GM19467 (cell line): ENCODE data around the gene SAC3D1.
"Not testable (repeated sequence)": the region's sequence is repeated elsewhere in the genome, so short reads cannot be mapped to it uniquely, and the experiment has no call there.

Source experiments
- ATAC-seq: cut with Tn5 transposase; IDR thresholded peaks from one replicate; pipeline ENCODE4 v1.9.1; 2021; ENCODE audit warnings: mild to moderate bottlenecking, moderate library complexity; ENCODE audit not compliant: unreplicated experiment

The SAC3D1 gene

GRCh38 chr11:65023502-65023901, 17.5 kb upstream of the SAC3D1 start:
- ATAC-seq, result not testable (repeated sequence)

DNA sequence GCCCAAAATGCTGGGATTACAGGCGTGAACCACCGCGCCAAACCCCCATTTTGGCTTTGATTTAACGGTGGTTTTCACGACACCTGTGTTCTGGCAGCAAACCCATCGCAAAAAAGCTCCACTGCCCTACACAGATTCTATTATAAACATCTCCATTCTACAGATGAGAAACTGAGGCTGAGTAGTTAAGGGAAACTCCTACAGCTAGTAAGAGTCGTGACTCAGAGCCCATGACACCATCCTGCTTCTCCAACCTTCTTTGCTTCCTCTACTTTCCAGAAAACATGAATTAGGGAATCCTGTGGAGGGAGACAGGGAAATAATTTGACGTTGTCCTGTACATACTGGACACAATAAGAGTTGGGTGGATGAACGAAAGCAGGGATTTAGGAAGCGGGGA, 14.2 kb upstream of the SAC3D1 start:
- ATAC-seq, result no peak

DNA sequence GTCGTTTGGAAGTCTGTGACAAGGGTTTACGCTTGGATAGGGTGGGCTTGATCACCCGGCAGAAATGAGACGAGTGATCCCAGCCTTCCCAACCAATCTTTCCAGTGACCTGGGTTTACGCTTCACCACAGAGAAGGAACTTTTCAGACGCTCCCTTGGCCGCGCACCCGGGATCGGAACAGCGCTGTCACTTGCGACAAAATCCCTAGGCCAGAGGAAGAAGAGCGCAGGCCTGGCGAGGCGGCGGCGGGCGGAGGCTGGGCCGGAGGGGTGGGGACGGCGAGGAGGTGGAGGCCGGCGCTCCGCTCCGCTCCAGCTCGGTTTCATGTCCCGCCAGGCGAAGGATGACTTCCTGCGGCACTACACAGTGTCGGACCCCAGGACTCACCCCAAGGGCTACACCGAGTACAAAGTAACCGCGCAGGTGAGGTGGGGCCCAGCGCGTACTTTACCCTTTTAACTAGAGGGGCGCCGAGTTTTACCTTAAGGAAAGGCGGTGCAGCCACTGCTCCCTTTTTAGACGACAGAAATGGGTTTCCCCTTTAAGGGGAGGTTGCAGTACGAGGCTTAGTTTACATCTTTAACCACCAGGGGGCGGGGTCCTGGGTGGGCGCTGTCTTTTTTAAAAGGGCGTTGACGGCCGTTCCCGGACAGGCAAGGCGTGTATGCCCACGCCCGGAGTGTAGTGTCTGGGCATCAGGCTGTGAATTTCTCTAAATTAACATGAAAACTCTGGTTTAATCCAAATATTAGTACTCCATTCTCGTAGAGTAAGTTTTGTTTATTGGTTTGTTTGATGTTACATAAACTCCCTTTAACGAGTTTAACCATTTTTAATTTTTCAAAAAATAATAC, 13.6 kb upstream of the SAC3D1 start, which contains the start of gene SNX15:
Gene SNX15, plus strand, starts transcription at position 227 of the 855 bp plus-strand sequence. Its CDS starts 99 bp downstream, at position 326.
- ATAC-seq, result peak; percentile 86

DNA sequence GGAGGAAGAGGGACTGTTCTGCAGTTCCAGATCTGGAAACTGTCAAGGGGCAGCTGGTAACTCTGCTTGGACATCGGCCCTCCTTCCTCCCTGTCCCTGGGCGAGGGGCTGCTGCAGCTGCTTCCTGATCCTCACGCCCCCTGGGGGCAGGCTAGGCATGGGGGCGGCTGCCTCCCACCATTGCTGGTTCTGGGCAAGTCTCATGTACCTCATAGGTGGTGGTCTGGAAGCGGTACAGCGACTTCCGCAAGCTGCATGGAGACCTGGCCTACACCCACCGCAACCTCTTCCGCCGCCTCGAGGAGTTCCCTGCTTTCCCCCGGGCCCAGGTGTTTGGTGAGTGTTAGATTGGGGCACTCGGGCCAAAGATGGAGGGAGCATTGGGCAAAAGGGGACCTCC, 8.8 kb upstream of the SAC3D1 start:
- ATAC-seq, result no peak

GRCh38 chr11:65034423-65034822, 6.6 kb upstream of the SAC3D1 start:
- ATAC-seq, result no peak

GRCh38 chr11:65035579-65035978, 5.4 kb upstream of the SAC3D1 start:
- no peak for ATAC-seq

- ATAC-seq, result no peak
Measured at GRCh38 chr11:65036931-65037330, 4.1 kb upstream of the SAC3D1 start.

- no peak for ATAC-seq
Measured at GRCh38 chr11:65040520-65040846, 527 bp upstream of the SAC3D1 start.

DNA sequence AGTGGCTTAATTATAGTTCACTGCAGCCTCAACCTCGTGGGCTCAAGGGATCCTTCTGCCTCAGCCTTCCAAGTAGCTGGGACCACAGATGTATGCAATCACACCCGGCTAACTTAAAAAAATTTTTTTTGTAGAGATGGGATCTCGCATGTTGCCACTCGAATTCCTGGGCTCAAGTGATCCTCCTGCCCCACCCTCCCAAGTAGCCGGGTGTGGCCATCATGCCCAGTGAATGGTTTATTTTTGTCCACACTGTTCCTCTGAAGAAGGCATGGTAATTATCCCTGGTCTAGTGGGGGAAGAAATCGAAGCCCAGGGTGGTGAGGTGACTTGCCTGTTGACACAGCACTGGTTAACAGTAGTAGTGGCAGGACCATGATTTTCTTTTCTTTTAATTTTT, 1.9 kb downstream of the SAC3D1 start:
- ATAC-seq, result no peak

GRCh38 chr11:65043881-65044501, 3.0 kb downstream of the SAC3D1 start:
- ATAC-seq, result no peak

- no peak for ATAC-seq
Measured at GRCh38 chr11:65045061-65045460, 4.1 kb downstream of the SAC3D1 start.

DNA sequence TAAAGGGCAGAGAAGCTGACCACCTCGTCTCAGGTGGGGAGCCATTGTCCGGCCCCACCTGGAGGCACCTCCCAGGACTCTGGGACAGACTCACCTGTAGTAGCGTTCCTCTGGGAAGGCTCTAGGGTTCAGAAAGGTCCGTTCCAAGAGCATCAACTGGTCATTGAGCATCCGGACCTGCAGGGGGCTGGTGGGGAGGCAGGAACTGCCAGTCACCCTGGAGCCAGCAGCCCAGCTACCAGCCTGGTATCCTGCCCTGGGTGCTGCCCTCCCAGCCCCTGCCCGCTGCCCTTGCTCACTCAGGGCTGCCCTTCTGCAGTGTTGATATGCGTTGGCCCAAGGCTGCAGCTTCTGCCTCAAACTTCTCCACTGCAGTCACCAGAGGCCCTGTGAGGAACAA, 4.7 kb downstream of the SAC3D1 start:
- no peak for ATAC-seq

DNA sequence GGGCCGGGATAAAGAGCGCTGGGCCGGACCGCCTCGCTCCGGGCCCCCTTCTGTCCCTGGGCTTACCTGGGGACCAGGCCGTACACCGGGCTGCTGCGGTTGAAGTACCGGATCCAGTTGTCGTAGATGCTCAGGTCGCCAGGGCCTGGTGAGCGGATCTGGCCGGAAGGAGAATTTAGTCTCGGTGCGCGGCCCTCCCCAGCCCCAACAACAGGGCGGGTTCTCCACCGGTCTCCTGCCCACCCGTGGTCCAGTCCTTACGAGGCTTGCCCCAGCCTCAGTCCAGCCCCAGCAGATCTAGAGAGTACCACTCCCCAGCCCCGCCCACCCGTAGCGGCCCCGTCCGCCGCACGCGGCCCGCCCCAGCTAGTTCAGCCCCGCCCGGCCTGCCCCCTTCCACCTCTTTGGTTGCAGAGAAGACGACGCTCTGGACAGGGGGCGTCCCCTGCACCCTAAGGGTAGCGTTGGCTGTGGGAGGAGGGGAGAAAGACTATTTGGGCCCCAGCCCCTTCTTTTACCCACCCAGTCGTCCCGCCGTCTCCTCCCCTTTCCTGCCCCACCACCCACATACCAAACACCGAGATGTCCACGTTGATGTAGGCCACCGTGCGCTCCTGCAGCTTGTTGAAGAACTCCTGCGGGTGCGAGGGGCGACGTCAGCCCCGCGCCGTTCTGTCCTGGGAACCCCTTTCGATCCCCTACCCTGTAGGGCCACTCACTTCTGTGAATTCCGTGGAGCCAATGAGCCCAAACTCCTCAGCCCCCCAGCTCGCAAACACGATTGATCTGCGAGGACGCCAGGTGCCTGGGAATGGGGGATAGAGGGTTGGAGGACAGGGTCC, 6.8 kb downstream of the SAC3D1 start:
- ATAC-seq, result no peak

DNA sequence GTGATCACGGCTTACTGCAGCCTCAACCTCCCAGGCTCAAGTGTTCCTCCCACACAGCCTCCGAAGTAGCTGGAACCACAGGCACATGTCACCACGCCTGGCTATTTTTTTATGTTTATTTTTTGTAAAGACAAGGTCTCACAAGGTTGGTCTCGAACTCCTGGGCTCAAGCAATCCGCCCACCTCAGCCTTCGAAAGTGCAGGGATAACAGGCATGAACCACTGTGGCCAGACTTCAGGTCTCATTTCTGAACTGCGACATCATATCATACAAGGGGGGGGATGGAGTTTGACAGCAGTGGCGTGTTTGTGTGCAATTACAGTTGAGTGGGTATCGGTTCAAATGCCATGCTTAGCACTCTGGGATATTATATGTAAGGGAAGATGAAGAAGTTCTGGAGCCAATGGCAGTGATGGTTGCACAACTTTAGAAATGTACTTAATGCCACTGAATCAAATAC, 10.4 kb downstream of the SAC3D1 start:
- no peak for ATAC-seq

GRCh38 chr11:65053827-65054508, 13.0 kb downstream of the SAC3D1 start:
- ATAC-seq, result no peak

DNA sequence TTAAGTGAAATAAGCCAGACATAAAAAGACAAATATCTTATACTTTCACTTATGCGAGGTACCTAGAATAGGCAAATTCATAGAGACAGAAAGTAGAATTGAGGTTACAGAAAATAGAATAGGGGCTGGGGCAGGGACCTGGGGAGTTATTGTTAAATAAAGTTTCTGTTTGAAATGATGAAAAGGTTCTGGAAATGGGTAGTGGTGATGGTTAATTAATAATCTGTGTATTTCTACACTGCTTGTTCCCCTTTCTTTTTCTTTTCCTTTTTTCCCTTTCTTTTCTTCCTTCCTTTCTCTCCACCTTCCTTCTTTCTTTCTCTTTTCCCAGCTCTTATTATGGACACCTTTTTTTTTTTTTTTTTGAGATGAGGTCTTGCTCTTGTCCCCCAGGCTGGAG, 14.5 kb downstream of the SAC3D1 start:
- no peak for ATAC-seq

DNA sequence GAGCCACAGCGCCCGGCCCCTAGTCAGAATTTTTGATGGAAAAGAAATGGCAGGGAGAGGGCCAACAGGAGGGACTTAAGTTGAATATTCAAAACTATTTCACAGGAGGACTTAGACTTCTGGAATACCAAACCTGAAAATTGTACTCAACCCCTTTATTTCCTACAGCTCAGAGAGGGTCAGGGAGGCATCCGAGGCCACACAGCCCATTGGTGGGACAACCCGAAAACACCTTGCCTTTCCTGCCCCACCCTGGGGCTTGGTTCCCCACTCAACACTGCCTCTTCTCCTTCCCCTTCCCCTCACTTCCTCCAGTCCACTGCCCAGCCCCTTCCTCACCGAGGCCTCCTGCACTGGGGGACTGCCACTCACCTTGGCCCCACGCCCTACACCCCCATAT, 16.0 kb downstream of the SAC3D1 start:
- no peak for ATAC-seq

- ATAC-seq, result no peak
Measured at GRCh38 chr11:65057526-65057925, 16.5 kb downstream of the SAC3D1 start.

DNA sequence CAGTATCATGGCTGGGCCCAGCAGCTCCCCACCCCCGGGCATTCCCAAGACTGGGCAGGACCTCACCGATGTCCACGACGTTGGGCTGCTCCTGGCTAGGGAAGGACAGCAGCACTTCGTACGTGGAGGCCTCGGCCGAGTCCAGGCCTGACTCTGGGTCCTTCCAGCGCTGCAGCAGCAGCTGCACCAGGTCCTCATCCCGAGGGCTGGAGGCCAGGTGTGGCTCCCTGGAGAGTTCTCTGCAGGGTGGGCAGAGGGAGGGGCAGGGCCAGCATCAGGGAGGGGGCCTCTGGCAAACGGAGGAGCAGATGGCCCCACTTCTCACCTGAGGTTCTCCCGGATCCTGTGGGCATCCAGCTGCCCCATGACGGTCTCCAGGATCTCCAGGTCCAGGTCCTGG, 17.0 kb downstream of the SAC3D1 start:
- ATAC-seq, result no peak

DNA sequence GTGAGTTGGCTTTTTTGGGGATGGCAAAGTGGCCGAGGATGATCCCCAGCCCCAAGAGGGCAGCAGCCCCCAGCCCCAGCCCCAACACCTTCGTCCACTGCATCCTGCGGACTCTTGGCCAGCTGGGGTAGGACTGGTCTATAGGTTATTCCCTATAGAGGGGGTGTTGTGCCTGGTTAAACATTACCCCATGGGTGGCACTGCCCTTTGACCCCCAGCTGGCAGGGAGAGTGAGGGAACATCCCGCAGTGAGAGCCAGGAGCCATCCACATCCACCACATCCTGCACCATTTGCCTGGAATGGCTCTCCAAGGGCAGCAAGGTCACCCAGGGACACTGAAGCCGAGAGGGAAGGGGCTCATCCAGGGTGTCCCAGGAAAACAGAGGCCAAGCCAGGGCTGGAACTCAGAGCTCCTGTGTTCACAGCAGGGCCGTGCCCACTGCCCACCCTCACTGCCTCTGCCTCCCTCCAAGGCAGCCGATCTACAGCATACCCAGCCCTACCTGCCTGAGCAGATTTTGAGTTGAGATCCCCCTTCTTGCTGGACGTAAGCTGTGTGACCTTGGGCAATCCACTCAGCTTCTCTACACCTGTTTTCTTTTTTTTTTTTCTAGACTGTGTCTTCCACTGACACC, 17.5 kb downstream of the SAC3D1 start, which contains the start of gene NAALADL1:
Gene NAALADL1, minus strand, starts transcription at position 135 of the 636 bp plus-strand sequence. Its CDS starts 32 bp downstream, at position 103.
- ATAC-seq, result no peak
